ENCODE measurements around the gene SLC30A5. TPM values are rescaled to one million over a fixed set of nuclear protein-coding genes. Genes with fewer than 3 reads are reported as not detected.
A peak's percentile ranks its signal among the peaks of the same experiment; 100 is the strongest.

The SLC30A5 gene
- total and polyA plus RNA-seq, 2 of the 13 experiments (the other 11 are each of a cell fraction or from before 2014, with no cell fraction given): 46.0 to 53.6 TPM

DNA sequence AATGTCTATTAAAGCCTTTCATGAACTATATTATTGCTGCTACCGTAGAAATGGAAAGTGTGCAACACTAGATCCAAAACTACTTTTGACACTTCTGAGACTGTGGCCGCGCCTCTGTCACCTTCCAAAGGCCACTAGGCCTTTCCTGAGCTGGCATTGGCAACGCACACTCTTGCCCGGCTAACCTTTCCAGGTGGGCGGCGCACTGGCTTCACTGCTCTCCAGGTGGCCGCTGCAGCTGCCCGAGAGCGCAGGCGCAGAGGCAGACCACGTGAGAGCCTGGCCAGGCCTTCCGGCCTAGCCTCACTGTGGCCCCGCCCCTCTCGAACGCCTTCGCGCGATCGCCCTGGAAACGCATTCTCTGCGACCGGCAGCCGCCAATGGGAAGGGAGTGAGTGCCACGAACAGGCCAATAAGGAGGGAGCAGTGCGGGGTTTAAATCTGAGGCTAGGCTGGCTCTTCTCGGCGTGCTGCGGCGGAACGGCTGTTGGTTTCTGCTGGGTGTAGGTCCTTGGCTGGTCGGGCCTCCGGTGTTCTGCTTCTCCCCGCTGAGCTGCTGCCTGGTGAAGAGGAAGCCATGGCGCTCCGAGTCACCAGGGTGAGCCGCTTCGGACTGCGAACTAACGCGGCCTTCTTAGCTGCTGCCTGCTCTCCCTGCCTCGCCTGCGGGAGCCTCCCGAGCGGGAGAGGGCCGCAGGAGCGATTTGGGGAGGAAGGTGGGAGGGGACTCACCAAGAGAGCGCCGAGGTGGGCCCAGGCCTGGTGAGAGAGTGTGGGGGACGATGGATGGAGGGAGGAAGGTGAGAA is 73.1 kb downstream of the SLC30A5 start, which contains the start of gene CCNB1 (continued):
- TF ChIP-seq ZFP41 (CRISPR knock-in tag; IDR thresholded peaks at IDR 0.05; ENCODE audit: borderline replicate concordance): no peak
- TF ChIP-seq, protein P1, sequence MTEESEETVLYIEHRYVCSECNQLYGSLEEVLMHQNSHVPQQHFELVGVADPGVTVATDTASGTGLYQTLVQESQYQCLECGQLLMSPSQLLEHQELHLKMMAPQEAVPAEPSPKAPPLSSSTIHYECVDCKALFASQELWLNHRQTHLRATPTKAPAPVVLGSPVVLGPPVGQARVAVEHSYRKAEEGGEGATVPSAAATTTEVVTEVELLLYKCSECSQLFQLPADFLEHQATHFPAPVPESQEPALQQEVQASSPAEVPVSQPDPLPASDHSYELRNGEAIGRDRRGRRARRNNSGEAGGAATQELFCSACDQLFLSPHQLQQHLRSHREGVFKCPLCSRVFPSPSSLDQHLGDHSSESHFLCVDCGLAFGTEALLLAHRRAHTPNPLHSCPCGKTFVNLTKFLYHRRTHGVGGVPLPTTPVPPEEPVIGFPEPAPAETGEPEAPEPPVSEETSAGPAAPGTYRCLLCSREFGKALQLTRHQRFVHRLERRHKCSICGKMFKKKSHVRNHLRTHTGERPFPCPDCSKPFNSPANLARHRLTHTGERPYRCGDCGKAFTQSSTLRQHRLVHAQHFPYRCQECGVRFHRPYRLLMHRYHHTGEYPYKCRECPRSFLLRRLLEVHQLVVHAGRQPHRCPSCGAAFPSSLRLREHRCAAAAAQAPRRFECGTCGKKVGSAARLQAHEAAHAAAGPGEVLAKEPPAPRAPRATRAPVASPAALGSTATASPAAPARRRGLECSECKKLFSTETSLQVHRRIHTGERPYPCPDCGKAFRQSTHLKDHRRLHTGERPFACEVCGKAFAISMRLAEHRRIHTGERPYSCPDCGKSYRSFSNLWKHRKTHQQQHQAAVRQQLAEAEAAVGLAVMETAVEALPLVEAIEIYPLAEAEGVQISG (CRISPR knock-in tag; IDR thresholded peaks at IDR 0.05): peak; percentile 38; the same call in 1 of the 2 replicates
- peak; percentile 58; the same call in 1 of the 2 replicates for TF ChIP-seq ZNF552 (CRISPR knock-in tag; IDR thresholded peaks at IDR 0.05; ENCODE audit: borderline replicate concordance)
- TF ChIP-seq SNAPC2 (CRISPR knock-in tag; IDR thresholded peaks at IDR 0.05): 0 out of 2 replicates have a peak, but pooled peaks have one; percentile 58
- TF ChIP-seq ZNF367 (CRISPR knock-in tag; IDR thresholded peaks at IDR 0.05; ENCODE audit: borderline replicate concordance): peak; percentile 97
- no peak for TF ChIP-seq ZBTB8A (CRISPR knock-in tag; IDR thresholded peaks at IDR 0.05; ENCODE audit: borderline replicate concordance, low read depth)
- TF ChIP-seq ZNF768 (CRISPR knock-in tag; IDR thresholded peaks at IDR 0.05): peak; percentile 88
- TF ChIP-seq ZSCAN22 (CRISPR knock-in tag; IDR thresholded peaks at IDR 0.05): no peak
- TF ChIP-seq, protein P2, sequence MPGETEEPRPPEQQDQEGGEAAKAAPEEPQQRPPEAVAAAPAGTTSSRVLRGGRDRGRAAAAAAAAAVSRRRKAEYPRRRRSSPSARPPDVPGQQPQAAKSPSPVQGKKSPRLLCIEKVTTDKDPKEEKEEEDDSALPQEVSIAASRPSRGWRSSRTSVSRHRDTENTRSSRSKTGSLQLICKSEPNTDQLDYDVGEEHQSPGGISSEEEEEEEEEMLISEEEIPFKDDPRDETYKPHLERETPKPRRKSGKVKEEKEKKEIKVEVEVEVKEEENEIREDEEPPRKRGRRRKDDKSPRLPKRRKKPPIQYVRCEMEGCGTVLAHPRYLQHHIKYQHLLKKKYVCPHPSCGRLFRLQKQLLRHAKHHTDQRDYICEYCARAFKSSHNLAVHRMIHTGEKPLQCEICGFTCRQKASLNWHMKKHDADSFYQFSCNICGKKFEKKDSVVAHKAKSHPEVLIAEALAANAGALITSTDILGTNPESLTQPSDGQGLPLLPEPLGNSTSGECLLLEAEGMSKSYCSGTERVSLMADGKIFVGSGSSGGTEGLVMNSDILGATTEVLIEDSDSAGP (CRISPR knock-in tag; IDR thresholded peaks at IDR 0.05; ENCODE audit: borderline replicate concordance): peak; percentile 72; the same call in 1 of the 2 replicates
- TF ChIP-seq SP4 (CRISPR knock-in tag; IDR thresholded peaks at IDR 0.05): peak; percentile 89
- TF ChIP-seq ZFP36L1 (CRISPR knock-in tag; IDR thresholded peaks at IDR 0.05): peak; percentile 95
- TF ChIP-seq ZFX (CRISPR knock-in tag; IDR thresholded peaks at IDR 0.05; ENCODE audit: low read depth): peak; percentile 97
- TF ChIP-seq IRF2 (CRISPR knock-in tag; IDR thresholded peaks at IDR 0.05): peak; percentile 54
- no peak for TF ChIP-seq CREM (IDR thresholded peaks at IDR 0.05)
- TF ChIP-seq CREM (CRISPR knock-in tag; IDR thresholded peaks at IDR 0.05): no peak
- TF ChIP-seq GPN1 (CRISPR knock-in tag; IDR thresholded peaks at IDR 0.05; ENCODE audit: borderline replicate concordance): no peak
- TF ChIP-seq, protein P3, sequence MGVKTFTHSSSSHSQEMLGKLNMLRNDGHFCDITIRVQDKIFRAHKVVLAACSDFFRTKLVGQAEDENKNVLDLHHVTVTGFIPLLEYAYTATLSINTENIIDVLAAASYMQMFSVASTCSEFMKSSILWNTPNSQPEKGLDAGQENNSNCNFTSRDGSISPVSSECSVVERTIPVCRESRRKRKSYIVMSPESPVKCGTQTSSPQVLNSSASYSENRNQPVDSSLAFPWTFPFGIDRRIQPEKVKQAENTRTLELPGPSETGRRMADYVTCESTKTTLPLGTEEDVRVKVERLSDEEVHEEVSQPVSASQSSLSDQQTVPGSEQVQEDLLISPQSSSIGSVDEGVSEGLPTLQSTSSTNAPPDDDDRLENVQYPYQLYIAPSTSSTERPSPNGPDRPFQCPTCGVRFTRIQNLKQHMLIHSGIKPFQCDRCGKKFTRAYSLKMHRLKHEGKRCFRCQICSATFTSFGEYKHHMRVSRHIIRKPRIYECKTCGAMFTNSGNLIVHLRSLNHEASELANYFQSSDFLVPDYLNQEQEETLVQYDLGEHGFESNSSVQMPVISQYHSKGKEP (CRISPR knock-in tag; IDR thresholded peaks at IDR 0.05): 0 out of 2 replicates have a peak, but pooled peaks have one; percentile 24
- TF ChIP-seq TBX3 (IDR thresholded peaks at IDR 0.05; ENCODE audit: borderline replicate concordance): no peak
- peak; percentile 67; the same call in 1 of the 2 replicates for TF ChIP-seq HNRNPL (IDR thresholded peaks at IDR 0.05; ENCODE audit: low read depth, low read length)
- TF ChIP-seq, protein P4, sequence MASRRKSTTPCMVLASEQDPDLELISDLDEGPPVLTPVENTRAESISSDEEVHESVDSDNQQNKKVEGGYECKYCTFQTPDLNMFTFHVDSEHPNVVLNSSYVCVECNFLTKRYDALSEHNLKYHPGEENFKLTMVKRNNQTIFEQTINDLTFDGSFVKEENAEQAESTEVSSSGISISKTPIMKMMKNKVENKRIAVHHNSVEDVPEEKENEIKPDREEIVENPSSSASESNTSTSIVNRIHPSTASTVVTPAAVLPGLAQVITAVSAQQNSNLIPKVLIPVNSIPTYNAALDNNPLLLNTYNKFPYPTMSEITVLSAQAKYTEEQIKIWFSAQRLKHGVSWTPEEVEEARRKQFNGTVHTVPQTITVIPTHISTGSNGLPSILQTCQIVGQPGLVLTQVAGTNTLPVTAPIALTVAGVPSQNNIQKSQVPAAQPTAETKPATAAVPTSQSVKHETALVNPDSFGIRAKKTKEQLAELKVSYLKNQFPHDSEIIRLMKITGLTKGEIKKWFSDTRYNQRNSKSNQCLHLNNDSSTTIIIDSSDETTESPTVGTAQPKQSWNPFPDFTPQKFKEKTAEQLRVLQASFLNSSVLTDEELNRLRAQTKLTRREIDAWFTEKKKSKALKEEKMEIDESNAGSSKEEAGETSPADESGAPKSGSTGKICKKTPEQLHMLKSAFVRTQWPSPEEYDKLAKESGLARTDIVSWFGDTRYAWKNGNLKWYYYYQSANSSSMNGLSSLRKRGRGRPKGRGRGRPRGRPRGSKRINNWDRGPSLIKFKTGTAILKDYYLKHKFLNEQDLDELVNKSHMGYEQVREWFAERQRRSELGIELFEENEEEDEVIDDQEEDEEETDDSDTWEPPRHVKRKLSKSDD (CRISPR knock-in tag; IDR thresholded peaks at IDR 0.05; ENCODE audit: low read depth): peak; percentile 75
- peak; percentile 11; the same call in 1 of the 2 replicates for TF ChIP-seq SOX5 (CRISPR knock-in tag; IDR thresholded peaks at IDR 0.05; ENCODE audit: borderline replicate concordance)
